GM19238 (cell line): ENCODE measurements around the gene FBXL16.
"Not testable (repeated sequence)": the region's sequence is repeated elsewhere in the genome, so short reads cannot be mapped to it uniquely, and the experiment has no call there.

Experiments used
- DNase-seq: peaks from one replicate; pipeline ENCODE4 v3.0.0; 2011; ENCODE audit warnings: low spot score; ENCODE audit not compliant: insufficient read length

FBXL16 gene

GRCh38 chr16:723695-724094 lies 18.1 kb upstream of the FBXL16 start:
- no peak for DNase-seq

GRCh38 chr16:722835-723633 lies 17.4 kb upstream of the FBXL16 start:
- no peak for DNase-seq

- no peak for DNase-seq
These were observed 16.4 kb upstream of the FBXL16 start for GRCh38 chr16:721765-722540.

- DNase-seq: peak; percentile 99
These were observed 15.6 kb upstream of the FBXL16 start, which contains the start of gene ANTKMT for GRCh38 chr16:720990-721764. ANTKMT (plus strand) TSS chr16:721146; CDS start chr16:721275, 129 bp downstream.

GRCh38 chr16:720447-720989 lies 14.9 kb upstream of the FBXL16 start:
- DNase-seq: peak; percentile 82

GRCh38 chr16:719815-720446 lies 14.3 kb upstream of the FBXL16 start:
- no peak for DNase-seq

GRCh38 chr16:718922-719321 lies 13.3 kb upstream of the FBXL16 start:
- no peak for DNase-seq

GRCh38 chr16:718389-718788 lies 12.8 kb upstream of the FBXL16 start:
- no peak for DNase-seq

- no peak for DNase-seq
These were observed 12.0 kb upstream of the FBXL16 start for GRCh38 chr16:717450-718245.

GRCh38 chr16:716768-717325 lies 11.2 kb upstream of the FBXL16 start:
- no peak for DNase-seq

- no peak for DNase-seq
These were observed 10.6 kb upstream of the FBXL16 start for GRCh38 chr16:716200-716568.

GRCh38 chr16:715477-716199 lies 10.0 kb upstream of the FBXL16 start:
- no peak for DNase-seq

GRCh38 chr16:714558-715476 lies 9.2 kb upstream of the FBXL16 start, which contains the start of gene METRN:
METRN (plus strand) TSS chr16:715118; CDS start chr16:715290, 172 bp downstream.
- peak; percentile 98 for DNase-seq

GRCh38 chr16:714079-714478 lies 8.5 kb upstream of the FBXL16 start:
- DNase-seq: no peak

GRCh38 chr16:712740-713250 lies 7.2 kb upstream of the FBXL16 start:
- DNase-seq: not testable (repeated sequence)

GRCh38 chr16:711548-712320 lies 6.1 kb upstream of the FBXL16 start:
- DNase-seq: peak; percentile 97

GRCh38 chr16:711084-711483 lies 5.5 kb upstream of the FBXL16 start:
- DNase-seq: no peak
